Body of pancreas (tissue), 4 donors: ENCODE measurements around the gene GDF3.

Experiments
- POLR2A ChIP-seq, 3 donors: fragments of 450-650 bp; IDR thresholded peaks; one replicate each; pipeline ENCODE4 v1.6.1; 2016; ENCODE audit warnings: antibody characterized with exemption in 3 of 3, mild to moderate bottlenecking in 2 of 3
- TF ChIP-seq, protein P1 (sequence below), 7 experiments: fragments of 450-650 bp in 4 of 7; fragments of 200-600 bp in 3 of 7; sonication (generic) in 3 of 7; IDR thresholded peaks; one replicate each; pipeline ENCODE4 v1.5.1; 2016 to 2019; ENCODE audit warnings: antibody characterized with exemption in 7 of 7

DNA sequence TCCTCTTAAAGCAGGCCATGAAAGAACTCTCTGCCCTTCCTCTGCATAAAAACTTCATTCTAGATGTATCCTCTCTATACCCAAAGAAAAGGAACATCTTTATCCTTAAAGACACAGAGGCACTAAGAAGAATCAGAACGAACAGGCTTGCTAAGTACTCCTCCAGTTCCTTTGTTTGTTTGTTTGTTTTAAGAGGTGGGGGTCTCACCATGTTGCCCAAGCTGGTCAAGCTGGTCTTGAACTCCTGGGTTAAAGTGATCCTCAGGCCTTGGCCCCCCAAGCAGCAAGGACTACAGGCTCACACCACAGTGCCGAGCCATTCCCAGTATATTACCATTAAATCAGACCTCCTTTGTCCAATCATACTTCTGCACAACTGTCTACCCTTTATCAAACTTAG lies 14.0 kb downstream of the GDF3 start:
- TF ChIP-seq, protein P1, sequence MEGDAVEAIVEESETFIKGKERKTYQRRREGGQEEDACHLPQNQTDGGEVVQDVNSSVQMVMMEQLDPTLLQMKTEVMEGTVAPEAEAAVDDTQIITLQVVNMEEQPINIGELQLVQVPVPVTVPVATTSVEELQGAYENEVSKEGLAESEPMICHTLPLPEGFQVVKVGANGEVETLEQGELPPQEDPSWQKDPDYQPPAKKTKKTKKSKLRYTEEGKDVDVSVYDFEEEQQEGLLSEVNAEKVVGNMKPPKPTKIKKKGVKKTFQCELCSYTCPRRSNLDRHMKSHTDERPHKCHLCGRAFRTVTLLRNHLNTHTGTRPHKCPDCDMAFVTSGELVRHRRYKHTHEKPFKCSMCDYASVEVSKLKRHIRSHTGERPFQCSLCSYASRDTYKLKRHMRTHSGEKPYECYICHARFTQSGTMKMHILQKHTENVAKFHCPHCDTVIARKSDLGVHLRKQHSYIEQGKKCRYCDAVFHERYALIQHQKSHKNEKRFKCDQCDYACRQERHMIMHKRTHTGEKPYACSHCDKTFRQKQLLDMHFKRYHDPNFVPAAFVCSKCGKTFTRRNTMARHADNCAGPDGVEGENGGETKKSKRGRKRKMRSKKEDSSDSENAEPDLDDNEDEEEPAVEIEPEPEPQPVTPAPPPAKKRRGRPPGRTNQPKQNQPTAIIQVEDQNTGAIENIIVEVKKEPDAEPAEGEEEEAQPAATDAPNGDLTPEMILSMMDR (IDR thresholded peaks at IDR 0.05), result no peak
- TF ChIP-seq POLR2A (IDR thresholded peaks at IDR 0.05), result no peak
